HCT116 (cell line): ENCODE data around the gene CHP2. TPM values are rescaled to one million over a fixed set of nuclear protein-coding genes. Genes with fewer than 3 reads are reported as not detected.

Source experiments
- ATAC-seq: fragments of 200-7000 bp; cut with Tn5 transposase; 2 replicates; pipeline ENCODE4 v1.9.1; 2020; ENCODE audit warnings: mild to moderate bottlenecking, moderate library complexity
- BruUV-seq: library from RNA; stranded (reverse); fragments of 400-500 nt; replicated peaks from 2 replicates; lab custom pipeline; 2021; lab: Mats Ljungman, UMichigan
- CTCF ChIA-PET: fragments of 300-600 bp; sonication (Branson Sonifier 250); formaldehyde crosslinking; loops from one replicate; lab custom pipeline; 2021; ENCODE audit warnings: antibody characterized with exemption; lab: Charles Lee
- POLR2A ChIA-PET: fragments of 300-600, 350-600 bp; sonication (Branson Sonifier 250); formaldehyde crosslinking; loops from one replicate; lab custom pipeline; 2021; ENCODE audit warnings: antibody characterized with exemption; lab: Charles Lee
- RAD21 ChIA-PET, 2 experiments: fragments of 300-600 bp; sonication (Branson Sonifier 250); formaldehyde crosslinking; loops; one replicate each; lab custom pipeline; 2023; ENCODE audit warnings: low total read pairs in 2 of 2; ENCODE audit not compliant: uncharacterized antibody in 2 of 2, unreplicated experiment in 2 of 2, low non-redundant PET in 1 of 2; lab: Charles Lee
- DNase-seq: peaks from one replicate; pipeline ENCODE4 v3.0.0-alpha.2; 2010; ENCODE audit warnings: low read depth, low spot score
- H2AFZ ChIP-seq: fragments of 200-600 bp; shearing (Covaris generic), sonication (generic); 2 replicates; pipeline ENCODE4 v1.6.1; 2017; ENCODE audit warnings: low read depth, mixed run types, mixed read lengths, antibody characterized with exemption, low read length; ENCODE audit not compliant: poor library complexity, severe bottlenecking
- H3K27ac ChIP-seq: 2 replicates; pipeline ENCODE4 v1.5.1; 2012; ENCODE audit warnings: low read depth, low read length
- H3K27me3 ChIP-seq: fragments of 200-600 bp; sonication (generic); 2 replicates; pipeline ENCODE4 v1.6.1; 2016; ENCODE audit warnings: mixed run types, low read length, mixed read lengths; ENCODE audit not compliant: insufficient read depth
- H3K36me3 ChIP-seq, 2 experiments: fragments of 200-500 bp in 1 of 2; fragments of 200-600 bp in 1 of 2; sonication (Bioruptor generic) in 1 of 2; sonication (generic) in 1 of 2; 2 replicates each; pipeline versions ENCODE4 v1.5.1 to v1.6.1; 2014 to 2016; ENCODE audit warnings: low read length in 2 of 2, inconsistent platforms in 1 of 2, mixed read lengths in 1 of 2, mixed run types in 1 of 2; ENCODE audit not compliant: insufficient read depth in 2 of 2, control insufficient read depth in 1 of 2
- H3K4me1 ChIP-seq, 2 experiments: fragments of 200-600 bp in 1 of 2; sonication (generic) in 1 of 2; 2 replicates each; pipeline versions ENCODE4 v1.5.1 to v1.6.1; 2012 to 2017; ENCODE audit warnings: low read length in 2 of 2, inconsistent platforms in 1 of 2, mild to moderate bottlenecking in 1 of 2, mixed read lengths in 1 of 2, mixed run types in 1 of 2, moderate library complexity in 1 of 2; ENCODE audit not compliant: insufficient read depth in 2 of 2, control insufficient read depth in 1 of 2
- H3K4me2 ChIP-seq: fragments of 200-600 bp; sonication (generic); 2 replicates; pipeline ENCODE4 v1.6.1; 2017; ENCODE audit warnings: mixed run types, low read length, mixed read lengths
- H3K4me3 ChIP-seq, 2 experiments: fragments of 200-600 bp in 1 of 2; sonication (generic) in 1 of 2; replicated peaks in 1 of 2; 2 replicates each; pipeline ENCODE4 v1.5.1; 2011 to 2016; ENCODE audit warnings: low read length in 2 of 2, control low read depth in 1 of 2, low read depth in 1 of 2, mild to moderate bottlenecking in 1 of 2, mixed read lengths in 1 of 2, mixed run types in 1 of 2
- H3K79me2 ChIP-seq: fragments of 200-600 bp; sonication (generic); 2 replicates; pipeline ENCODE4 v1.6.1; 2017; ENCODE audit warnings: mild to moderate bottlenecking, mixed run types, low read length, moderate library complexity, mixed read lengths; ENCODE audit not compliant: insufficient read depth
- H3K9ac ChIP-seq: fragments of 200-600 bp; sonication (generic); 2 replicates; pipeline ENCODE4 v1.6.1; 2016; ENCODE audit warnings: low read length, mixed read lengths
- H3K9me2 ChIP-seq: fragments of 200-600 bp; sonication (generic), shearing (Covaris generic); 2 replicates; pipeline ENCODE4 v1.6.1; 2017; ENCODE audit warnings: mixed run types, mild to moderate bottlenecking, moderate library complexity; ENCODE audit not compliant: insufficient read depth
- H3K9me3 ChIP-seq, 2 experiments: fragments of 200-500 bp in 1 of 2; fragments of 200-600 bp in 1 of 2; sonication (Bioruptor generic) in 1 of 2; sonication (generic) in 1 of 2; 2 replicates each; pipeline ENCODE4 v1.6.1; 2014 to 2017; ENCODE audit warnings: low read length in 2 of 2, mixed read lengths in 2 of 2, inconsistent platforms in 1 of 2, low read depth in 1 of 2, mild to moderate bottlenecking in 1 of 2, mixed run types in 1 of 2, moderate library complexity in 1 of 2; ENCODE audit not compliant: control insufficient read depth in 1 of 2, insufficient read depth in 1 of 2
- H4K20me1 ChIP-seq: fragments of 200-600 bp; sonication (generic), shearing (Covaris generic); 2 replicates; pipeline ENCODE4 v1.6.1; 2017; ENCODE audit warnings: mixed run types, mild to moderate bottlenecking, moderate library complexity; ENCODE audit not compliant: insufficient read depth
- ATF3 ChIP-seq: IDR thresholded peaks from 2 replicates; pipeline ENCODE4 v1.6.1; 2012
- CBX3 ChIP-seq: IDR thresholded peaks from 2 replicates; pipeline ENCODE4 v1.6.1; 2012; ENCODE audit warnings: low read depth
- CEBPB ChIP-seq: IDR thresholded peaks from 2 replicates; pipeline ENCODE4 v1.6.1; 2012; ENCODE audit warnings: low read depth
- CTCF ChIP-seq, 3 experiments: fragments of 200-600 bp in 1 of 3; sonication (generic) in 1 of 3; IDR thresholded peaks in 2 of 3; conservative IDR thresholded peaks in 1 of 3; 2 replicates each; pipeline ENCODE4 v1.5.1; 2012 to 2017; ENCODE audit warnings: low read depth in 2 of 3, low read length in 2 of 3, antibody characterized with exemption in 1 of 3, borderline replicate concordance in 1 of 3, control low read depth in 1 of 3, mild to moderate bottlenecking in 1 of 3, mixed read lengths in 1 of 3, mixed run types in 1 of 3, moderate library complexity in 1 of 3; ENCODE audit not compliant: insufficient read depth in 1 of 3
- EZH2 ChIP-seq: fragments of 200-600 bp; sonication (generic); IDR thresholded peaks from 2 replicates; pipeline ENCODE4 v1.6.1; 2017; ENCODE audit warnings: antibody characterized with exemption, mixed run types
- EZH2phosphoT487 ChIP-seq: fragments of 200-600 bp; IDR thresholded peaks from 2 replicates; pipeline ENCODE4 v1.6.1; 2018; ENCODE audit warnings: antibody characterized with exemption, borderline replicate concordance
- JUND ChIP-seq: IDR thresholded peaks from 2 replicates; pipeline ENCODE4 v1.6.1; 2012
- MAX ChIP-seq: IDR thresholded peaks from 2 replicates; pipeline ENCODE4 v1.6.1; 2012
- POLR2AphosphoS5 ChIP-seq: IDR thresholded peaks from 2 replicates; pipeline ENCODE4 v1.6.1; 2011; ENCODE audit warnings: mild to moderate bottlenecking, low read depth, low read length, moderate library complexity
- RAD21 ChIP-seq: IDR thresholded peaks from 2 replicates; pipeline ENCODE4 v1.6.1; 2012; ENCODE audit warnings: low read depth, mild to moderate bottlenecking
- REST ChIP-seq: IDR thresholded peaks from 2 replicates; pipeline ENCODE4 v1.6.1; 2012; ENCODE audit warnings: low read depth
- SIN3A ChIP-seq: IDR thresholded peaks from 2 replicates; pipeline ENCODE4 v1.6.1; 2012; ENCODE audit warnings: low read depth
- SRF ChIP-seq: IDR thresholded peaks from 2 replicates; pipeline ENCODE4 v1.6.1; 2012; ENCODE audit warnings: low read depth
- TCF7L2 ChIP-seq: IDR thresholded peaks from 2 replicates; pipeline ENCODE4 v1.7.0; 2011; ENCODE audit warnings: borderline replicate concordance, inconsistent platforms; ENCODE audit not compliant: insufficient read depth, insufficient read length; ENCODE audit errors: extremely low read depth
- YY1 ChIP-seq: IDR thresholded peaks from 2 replicates; pipeline ENCODE4 v1.6.1; 2011; ENCODE audit warnings: low read length, low read depth, moderate library complexity, mild to moderate bottlenecking; ENCODE audit not compliant: insufficient replicate concordance; ENCODE audit errors: extremely low read depth
- ZFX ChIP-seq: fragments of 450-650 bp; IDR thresholded peaks from 2 replicates; pipeline ENCODE4 v1.6.1; 2017
- ZNF274 ChIP-seq: fragments of 200-500 bp; sonication (Bioruptor generic); IDR thresholded peaks from 2 replicates; pipeline ENCODE4 v1.6.1; 2014; ENCODE audit warnings: mild to moderate bottlenecking, low read depth, low read length, inconsistent platforms
- intact Hi-C: fragments of 100-400 bp; cut with micrococcal nuclease; formaldehyde crosslinking; loops from 2 replicates; pipeline ENCODE4 v1.10.0; 2022
- total RNA-seq: library from RNA; stranded (reverse); gene quantifications from one replicate; pipeline ENCODE4 v1.2.1, GENCODE V29; 2021; ENCODE audit not compliant: unreplicated experiment

CHP2 gene
- total RNA-seq, 1 experiment from 2014 or later, result not detected

- H4K20me1 ChIP-seq, result no peaks in the 10 kb centered on the region
- H3K9me3 ChIP-seq, result no peaks in the 10 kb centered on the region
- H3K27me3 ChIP-seq, result peaks cover 6% of the 10 kb centered on the region; the same call in 1 of the 2 replicates
- no peaks in the 10 kb centered on the region for H3K79me2 ChIP-seq
- no peak for DNase-seq
- H3K4me2 ChIP-seq, result no peak overlapping the region
- ChIA-PET RAD21 (no interaction called here), POLR2A (no interaction called here), CTCF (no interaction called here)
- no peak overlapping the region for H3K27ac ChIP-seq
- TF ChIP-seq EZH2phosphoT487, result no peak
- no peaks in the 10 kb centered on the region for H3K36me3 ChIP-seq
- H2AFZ ChIP-seq, result no peak overlapping the region
- no peaks in the 10 kb centered on the region for H3K4me1 ChIP-seq
- intact Hi-C loops, result no loop called here
- no peak overlapping the region for H3K9ac ChIP-seq
- ATAC-seq, result no peak
- H3K4me3 ChIP-seq, result no peak overlapping the region
- no TSS peak for BruUV-seq
- no peaks in the 10 kb centered on the region for H3K9me2 ChIP-seq
Measured at GRCh38 chr16:23771642-23772041, 16.8 kb downstream of the CHP2 start.

- no peak for DNase-seq
- no peaks in the 10 kb centered on the region for H3K79me2 ChIP-seq
- BruUV-seq, result no TSS peak
- H3K36me3 ChIP-seq, result no peaks in the 10 kb centered on the region
- ATAC-seq, result no peak
- H3K4me2 ChIP-seq, result no peak overlapping the region
- ChIA-PET CTCF (no interaction called here), RAD21 (no interaction called here), POLR2A (no interaction called here)
- no peak overlapping the region for H3K9ac ChIP-seq
- intact Hi-C loops, result no loop called here
- no peak overlapping the region for H3K4me3 ChIP-seq
- H3K4me1 ChIP-seq, result no peaks in the 10 kb centered on the region
- no peaks in the 10 kb centered on the region for H3K9me2 ChIP-seq
- no peaks in the 10 kb centered on the region for H3K9me3 ChIP-seq
- no peak overlapping the region for H3K27ac ChIP-seq
- peaks cover 6% of the 10 kb centered on the region; the same call in 1 of the 2 replicates for H3K27me3 ChIP-seq
- no peak overlapping the region for H2AFZ ChIP-seq
- H4K20me1 ChIP-seq, result no peaks in the 10 kb centered on the region
- no peak for TF ChIP-seq SRF
- TF ChIP-seq YY1, result no peak
- no peak for TF ChIP-seq ZFX
- TF ChIP-seq POLR2AphosphoS5, result no peak
- no peak for TF ChIP-seq EZH2
- no peak for TF ChIP-seq CBX3
- no peak for TF ChIP-seq MAX
- TF ChIP-seq CTCF (IDR thresholded peaks at IDR 0.05 in 2 of 3, conservative IDR thresholded peaks at IDR 0.05 in 1 of 3; ENCODE audit: borderline replicate concordance in 1 of 3, insufficient read depth in 1 of 3, low read depth in 2 of 3, low read length in 2 of 3), result no peak
- TF ChIP-seq REST, result no peak
- TF ChIP-seq TCF7L2, result no peak
- TF ChIP-seq RAD21, result no peak
- TF ChIP-seq SIN3A, result no peak
- TF ChIP-seq ZNF274, result no peak
- TF ChIP-seq ATF3, result no peak
- TF ChIP-seq CEBPB, result no peak
- no peak for TF ChIP-seq JUND
Measured at GRCh38 chr16:23773339-23773738, 18.5 kb downstream of the CHP2 start.
